GM18526 (cell line): Measurements from ENCODE around the gene KIAA1328.

ENCODE experiments used
- POLR2A ChIP-seq: IDR thresholded peaks from 3 replicates; pipeline ENCODE4 v1.6.1; 2011; ENCODE audit not compliant: insufficient read length; ENCODE audit errors: extremely low read depth

Gene KIAA1328

GRCh38 chr18:37258131-37258530 lies 429.2 kb downstream of the KIAA1328 start:
- TF ChIP-seq POLR2A, result no peak

GRCh38 chr18:37258819-37259218 lies 429.9 kb downstream of the KIAA1328 start:
- TF ChIP-seq POLR2A, result no peak

GRCh38 chr18:37259711-37260110 lies 430.8 kb downstream of the KIAA1328 start:
- no peak for TF ChIP-seq POLR2A

GRCh38 chr18:37260367-37261093 lies 431.6 kb downstream of the KIAA1328 start:
- TF ChIP-seq POLR2A, result no peak

- TF ChIP-seq POLR2A, result no peak
These were observed 432.4 kb downstream of the KIAA1328 start for GRCh38 chr18:37261246-37261840.

GRCh38 chr18:37261988-37262387 lies 433.1 kb downstream of the KIAA1328 start:
- no peak for TF ChIP-seq POLR2A

- no peak for TF ChIP-seq POLR2A
These were observed 436.0 kb downstream of the KIAA1328 start for GRCh38 chr18:37264956-37265355.

- no peak for TF ChIP-seq POLR2A
These were observed 436.5 kb downstream of the KIAA1328 start for GRCh38 chr18:37265382-37265781.

GRCh38 chr18:37266290-37266689 lies 437.4 kb downstream of the KIAA1328 start:
- TF ChIP-seq POLR2A, result no peak

GRCh38 chr18:37270038-37270665 lies 441.2 kb downstream of the KIAA1328 start:
- no peak for TF ChIP-seq POLR2A

- TF ChIP-seq POLR2A, result no peak
These were observed 441.7 kb downstream of the KIAA1328 start for GRCh38 chr18:37270666-37271052.

- TF ChIP-seq POLR2A, result no peak
These were observed 443.3 kb downstream of the KIAA1328 start for GRCh38 chr18:37272226-37272625.

GRCh38 chr18:37272841-37273240 lies 443.9 kb downstream of the KIAA1328 start:
- TF ChIP-seq POLR2A, result no peak

- TF ChIP-seq POLR2A, result no peak
These were observed 445.6 kb downstream of the KIAA1328 start for GRCh38 chr18:37274309-37275236.

- no peak for TF ChIP-seq POLR2A
These were observed 446.4 kb downstream of the KIAA1328 start for GRCh38 chr18:37275237-37275741.
